Activated CD8-positive, alpha-beta memory T cell treated with anti-CD3 and anti-CD28 coated beads, Interleukin-2, amount 50 U/mL, for 24 hours (primary cell): Measurements from ENCODE around the gene NOX5.

Source experiments
- DNase-seq: peaks from one replicate; pipeline ENCODE4 v3.0.0-alpha.2; 2020; ENCODE audit errors: extremely low read depth

The NOX5 gene

GRCh38 chr15:69018951-69019350 lies 4.5 kb downstream of the NOX5 start:
- DNase-seq, result no peak

GRCh38 chr15:69021895-69022294 lies 7.4 kb downstream of the NOX5 start:
- DNase-seq, result no peak

GRCh38 chr15:69025320-69025719 lies 10.8 kb downstream of the NOX5 start:
- DNase-seq, result no peak

- DNase-seq, result no peak
Observed at GRCh38 chr15:69026355-69026754, 11.9 kb downstream of the NOX5 start.

GRCh38 chr15:69027976-69028518 lies 13.6 kb downstream of the NOX5 start:
- DNase-seq, result no peak

- no peak for DNase-seq
Observed at GRCh38 chr15:69031013-69032001, 16.8 kb downstream of the NOX5 start.

- no peak for DNase-seq
Observed at GRCh38 chr15:69032031-69032430, 17.5 kb downstream of the NOX5 start.

- DNase-seq, result no peak
Observed at GRCh38 chr15:69032703-69033373, 18.3 kb downstream of the NOX5 start.

GRCh38 chr15:69034352-69034751 lies 19.9 kb downstream of the NOX5 start:
- DNase-seq, result no peak

GRCh38 chr15:69035205-69035917 lies 20.9 kb downstream of the NOX5 start:
- no peak for DNase-seq

GRCh38 chr15:69035918-69036258 lies 21.4 kb downstream of the NOX5 start:
- DNase-seq, result no peak

- DNase-seq, result no peak
Observed at GRCh38 chr15:69036826-69037225, 22.3 kb downstream of the NOX5 start.

- DNase-seq, result no peak
Observed at GRCh38 chr15:69037482-69037881, 23.0 kb downstream of the NOX5 start.

GRCh38 chr15:69037977-69038376 lies 23.5 kb downstream of the NOX5 start:
- no peak for DNase-seq

GRCh38 chr15:69038508-69038907 lies 24.0 kb downstream of the NOX5 start:
- DNase-seq, result no peak

GRCh38 chr15:69039516-69040225 lies 25.2 kb downstream of the NOX5 start:
- DNase-seq, result no peak

GRCh38 chr15:69042531-69042930 lies 28.0 kb downstream of the NOX5 start:
- DNase-seq, result no peak

- no peak for DNase-seq
Observed at GRCh38 chr15:69045802-69046201, 31.3 kb downstream of the NOX5 start.

GRCh38 chr15:69046781-69047180 lies 32.3 kb downstream of the NOX5 start:
- no peak for DNase-seq

- no peak for DNase-seq
Observed at GRCh38 chr15:69049976-69050375, 35.5 kb downstream of the NOX5 start.

- no peak for DNase-seq
Observed at GRCh38 chr15:69055251-69055650, 40.8 kb downstream of the NOX5 start.

GRCh38 chr15:69056365-69056764 lies 41.9 kb downstream of the NOX5 start:
- DNase-seq, result no peak
